Brain microvascular endothelial cell (primary cell): ENCODE results near the gene ADCY3.

Experiments
- DNase-seq: peaks from one replicate; pipeline ENCODE4 v3.0.0-alpha.2; 2020
- H3K27ac ChIP-seq: fragments of 250-450 bp; sonication (Bioruptor Pico); 2 replicates; pipeline ENCODE4 v1.5.1; 2020; ENCODE audit warnings: mild to moderate bottlenecking, moderate library complexity
- H3K27me3 ChIP-seq: fragments of 250-450 bp; sonication (Bioruptor Pico); replicated peaks from 2 replicates; pipeline ENCODE4 v1.5.1; 2020; ENCODE audit warnings: mild to moderate bottlenecking
- H3K36me3 ChIP-seq: fragments of 250-450 bp; sonication (Bioruptor Pico); replicated peaks from 2 replicates; pipeline ENCODE4 v1.5.1; 2020; ENCODE audit warnings: mild to moderate bottlenecking
- H3K4me3 ChIP-seq: 2 replicates; pipeline ENCODE4 v1.5.1; 2011; ENCODE audit warnings: low read depth, mild to moderate bottlenecking, control low read depth, low read length, moderate library complexity
- CTCF ChIP-seq: IDR thresholded peaks from 2 replicates; pipeline ENCODE4 v1.5.1; 2011; ENCODE audit warnings: low read depth, mild to moderate bottlenecking, moderate library complexity, low read length, control low read depth, inconsistent platforms; ENCODE audit errors: missing control alignments
- in situ Hi-C: cut with HindIII; loops from 2 replicates; pipeline ENCODE4 v1.10.0; 2017; ENCODE audit warnings: low sequenced_read_pairs, low pct_ligation_motif_present

ADCY3 gene

GRCh38 chr2:24788816-24789215 lies 131.2 kb downstream of the ADCY3 start:
- no peak overlapping the region for H3K4me3 ChIP-seq
- no peaks in the 10 kb centered on the region for H3K36me3 ChIP-seq
- in situ Hi-C loops = no loop called here
- no peaks in the 10 kb centered on the region for H3K27me3 ChIP-seq
- no peak for TF ChIP-seq CTCF
- H3K27ac ChIP-seq = no peak overlapping the region
- no peak for DNase-seq

GRCh38 chr2:24787532-24787931 lies 132.5 kb downstream of the ADCY3 start:
- TF ChIP-seq CTCF = no peak
- no peak overlapping the region for H3K4me3 ChIP-seq
- no peak overlapping the region for H3K27ac ChIP-seq
- in situ Hi-C loops = no loop called here
- DNase-seq = no peak
- H3K36me3 ChIP-seq = no peaks in the 10 kb centered on the region
- H3K27me3 ChIP-seq = no peaks in the 10 kb centered on the region

GRCh38 chr2:24785671-24786321 lies 134.2 kb downstream of the ADCY3 start:
- no peak for TF ChIP-seq CTCF

GRCh38 chr2:24783641-24784040 lies 136.4 kb downstream of the ADCY3 start:
- DNase-seq = no peak
- in situ Hi-C loops = no loop called here
- H3K27ac ChIP-seq = no peak overlapping the region
- TF ChIP-seq CTCF = no peak
- no peaks in the 10 kb centered on the region for H3K27me3 ChIP-seq
- H3K36me3 ChIP-seq = no peaks in the 10 kb centered on the region
- H3K4me3 ChIP-seq = no peak overlapping the region

More at GRCh38 chr2:24785671-24786321, 134.2 kb downstream of the ADCY3 start:
- Histone ChIP-seq H3K27me3 (no peaks in the 10 kb centered on the region), H3K36me3 (no peaks in the 10 kb centered on the region), H3K27ac (no peak overlapping the region), H3K4me3 (no peak overlapping the region)
- in situ Hi-C loops = no loop called here
- no peak for DNase-seq

GRCh38 chr2:24779116-24779515 lies 140.9 kb downstream of the ADCY3 start:
- in situ Hi-C loops = no loop called here
- H3K36me3 ChIP-seq = no peaks in the 10 kb centered on the region
- no peaks in the 10 kb centered on the region for H3K27me3 ChIP-seq
- no peak overlapping the region for H3K4me3 ChIP-seq
- DNase-seq = no peak
- no peak for TF ChIP-seq CTCF
- H3K27ac ChIP-seq = no peak overlapping the region

- no peak for DNase-seq
- no peak for TF ChIP-seq CTCF
- in situ Hi-C loops = no loop called here
Observed at GRCh38 chr2:24774373-24774772, 145.7 kb downstream of the ADCY3 start.

More at GRCh38 chr2:24774373-24774772, 145.7 kb downstream of the ADCY3 start:
- H3K27me3 ChIP-seq = no peaks in the 10 kb centered on the region
- H3K4me3 ChIP-seq = no peak overlapping the region
- no peaks in the 10 kb centered on the region for H3K36me3 ChIP-seq
- no peak overlapping the region for H3K27ac ChIP-seq
